Activated CD8-positive, alpha-beta memory T cell treated with anti-CD3 and anti-CD28 coated beads, Interleukin-2, amount 50 U/mL, for 48 hours (primary cell): ENCODE measurements around the gene BANP.
"Not testable (repeated sequence)": the region's sequence is repeated elsewhere in the genome, so short reads cannot be mapped to it uniquely, and the experiment has no call there.

Experiments
- DNase-seq: peaks from one replicate; pipeline ENCODE4 v3.0.0-alpha.2; 2020

BANP gene

GRCh38 chr16:88016386-88016785 is 65.2 kb downstream of the BANP start:
- DNase-seq = not testable (repeated sequence)

GRCh38 chr16:88016964-88017363 is 65.7 kb downstream of the BANP start:
- DNase-seq = no peak

- DNase-seq = no peak
Measured at GRCh38 chr16:88017587-88018101, 66.4 kb downstream of the BANP start.

- not testable (repeated sequence) for DNase-seq
Measured at GRCh38 chr16:88018382-88018781, 67.1 kb downstream of the BANP start.

GRCh38 chr16:88019041-88019820 is 68.0 kb downstream of the BANP start:
- not testable (repeated sequence) for DNase-seq

GRCh38 chr16:88019821-88020515 is 68.7 kb downstream of the BANP start:
- DNase-seq = no peak

GRCh38 chr16:88020516-88020885 is 69.3 kb downstream of the BANP start:
- DNase-seq = no peak

- DNase-seq = not testable (repeated sequence)
Measured at GRCh38 chr16:88021041-88021970, 70.1 kb downstream of the BANP start.

GRCh38 chr16:88022076-88023042 is 71.1 kb downstream of the BANP start:
- DNase-seq = no peak

GRCh38 chr16:88023366-88023765 is 72.1 kb downstream of the BANP start:
- no peak for DNase-seq

- DNase-seq = no peak
Measured at GRCh38 chr16:88023786-88024185, 72.6 kb downstream of the BANP start.

GRCh38 chr16:88024491-88025085 is 73.4 kb downstream of the BANP start:
- not testable (repeated sequence) for DNase-seq

GRCh38 chr16:88025086-88025492 is 73.9 kb downstream of the BANP start:
- not testable (repeated sequence) for DNase-seq

GRCh38 chr16:88025828-88026555 is 74.8 kb downstream of the BANP start:
- not testable (repeated sequence) for DNase-seq

GRCh38 chr16:88026964-88027938 is 76.0 kb downstream of the BANP start:
- DNase-seq = no peak

GRCh38 chr16:88028177-88028930 is 77.1 kb downstream of the BANP start:
- not testable (repeated sequence) for DNase-seq

- DNase-seq = no peak
Measured at GRCh38 chr16:88030498-88030897, 79.3 kb downstream of the BANP start.

- DNase-seq = not testable (repeated sequence)
Measured at GRCh38 chr16:88030961-88031360, 79.7 kb downstream of the BANP start.
